ENCODE results near the gene C4orf50.

DNA sequence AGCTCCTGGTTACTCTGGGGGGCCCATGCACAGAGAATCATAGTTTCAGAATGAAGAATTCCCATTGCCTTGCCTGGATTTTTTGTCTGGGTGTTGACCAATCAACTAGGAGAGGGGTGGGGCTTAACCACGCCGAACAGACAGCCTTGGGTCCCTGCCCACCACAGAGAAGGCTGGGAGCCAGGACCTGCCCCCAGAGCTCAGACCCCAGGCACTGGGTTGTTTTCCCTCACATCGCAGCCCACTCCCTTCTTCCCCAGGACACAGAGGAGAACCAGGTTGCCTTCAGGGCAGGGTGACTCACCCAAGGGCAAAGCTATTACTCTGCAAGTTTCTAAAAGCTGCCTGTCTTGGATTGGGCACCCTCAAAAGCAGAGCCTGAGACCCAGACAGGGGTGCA lies 102.0 kb downstream of the C4orf50 start:
- TF ChIP-seq, protein P1, sequence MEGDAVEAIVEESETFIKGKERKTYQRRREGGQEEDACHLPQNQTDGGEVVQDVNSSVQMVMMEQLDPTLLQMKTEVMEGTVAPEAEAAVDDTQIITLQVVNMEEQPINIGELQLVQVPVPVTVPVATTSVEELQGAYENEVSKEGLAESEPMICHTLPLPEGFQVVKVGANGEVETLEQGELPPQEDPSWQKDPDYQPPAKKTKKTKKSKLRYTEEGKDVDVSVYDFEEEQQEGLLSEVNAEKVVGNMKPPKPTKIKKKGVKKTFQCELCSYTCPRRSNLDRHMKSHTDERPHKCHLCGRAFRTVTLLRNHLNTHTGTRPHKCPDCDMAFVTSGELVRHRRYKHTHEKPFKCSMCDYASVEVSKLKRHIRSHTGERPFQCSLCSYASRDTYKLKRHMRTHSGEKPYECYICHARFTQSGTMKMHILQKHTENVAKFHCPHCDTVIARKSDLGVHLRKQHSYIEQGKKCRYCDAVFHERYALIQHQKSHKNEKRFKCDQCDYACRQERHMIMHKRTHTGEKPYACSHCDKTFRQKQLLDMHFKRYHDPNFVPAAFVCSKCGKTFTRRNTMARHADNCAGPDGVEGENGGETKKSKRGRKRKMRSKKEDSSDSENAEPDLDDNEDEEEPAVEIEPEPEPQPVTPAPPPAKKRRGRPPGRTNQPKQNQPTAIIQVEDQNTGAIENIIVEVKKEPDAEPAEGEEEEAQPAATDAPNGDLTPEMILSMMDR (IDR thresholded peaks at IDR 0.05; ENCODE audit: low read length), result no peak
- no peak for TF ChIP-seq EZH2 (IDR thresholded peaks at IDR 0.05; ENCODE audit: borderline replicate concordance, low read length)

Data from OCI-LY1 (cell line).